Stimulated activated effector memory CD8-positive, alpha-beta T cell treated with anti-CD3 and anti-CD28 coated beads, Interleukin-12 subunit alpha, Interleukin-12 subunit beta, amount 100 ng/mL, for 72 hours (primary cell): Measurements from ENCODE around the gene TWSG1.
A peak's percentile ranks its signal among the peaks of the same experiment; 100 is the strongest.
"Not testable (repeated sequence)": the region's sequence is repeated elsewhere in the genome, so short reads cannot be mapped to it uniquely, and the experiment has no call there.

Experiments used
- ATAC-seq: fragments of 150-1000 bp; cut with Tn5 transposase; 2 replicates; pipeline ENCODE4 v1.10.0; 2021
- DNase-seq, 2 donors: peaks; one replicate each; pipeline ENCODE4 v3.0.0; 2021 to 2022; ENCODE audit warnings: low spot score in 2 of 2
- H3K27ac Mint-ChIP-seq: one replicate; pipeline ENCODE4 v1.8.0; 2022; ENCODE audit warnings: mild to moderate bottlenecking, mixed read lengths
- H3K36me3 Mint-ChIP-seq: one replicate; pipeline ENCODE4 v1.8.0; 2022; ENCODE audit warnings: mild to moderate bottlenecking, mixed read lengths
- H3K4me1 Mint-ChIP-seq: one replicate; pipeline ENCODE4 v1.8.0; 2022; ENCODE audit warnings: mixed read lengths
- H3K4me3 Mint-ChIP-seq: one replicate; pipeline ENCODE4 v1.8.0; 2022; ENCODE audit warnings: mild to moderate bottlenecking, mixed read lengths
- H3K9me3 Mint-ChIP-seq: one replicate; pipeline ENCODE4 v1.8.0; 2022; ENCODE audit warnings: mixed read lengths

The TWSG1 gene

DNA sequence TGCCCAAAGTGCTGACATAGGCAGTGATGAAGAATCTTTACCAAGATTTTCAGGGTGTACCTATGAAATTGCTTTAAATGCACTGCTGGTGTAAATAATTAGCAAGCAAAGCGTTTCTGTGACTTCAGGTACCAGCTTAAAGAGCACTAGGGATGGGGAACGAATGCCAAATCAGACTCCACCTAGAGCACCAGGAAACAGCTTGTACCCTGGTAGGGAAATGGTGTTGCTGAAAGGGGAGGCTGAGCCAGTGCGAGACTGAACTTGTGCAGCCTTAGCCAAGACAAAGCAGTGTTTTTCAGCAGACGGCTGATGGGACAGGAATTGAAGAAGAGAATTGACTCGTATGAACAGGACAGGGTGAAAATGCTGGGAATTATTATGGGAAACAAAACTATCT, 65.6 kb downstream of the TWSG1 start:
- no peak overlapping the region for H3K27ac Mint-ChIP-seq
- H3K4me1 Mint-ChIP-seq = no peaks in the 10 kb centered on the region
- peaks cover 45% of the 10 kb centered on the region for H3K36me3 Mint-ChIP-seq
- no peak overlapping the region for H3K4me3 Mint-ChIP-seq
- no peak for ATAC-seq
- DNase-seq = no peak
- H3K9me3 Mint-ChIP-seq = no peaks in the 10 kb centered on the region

DNA sequence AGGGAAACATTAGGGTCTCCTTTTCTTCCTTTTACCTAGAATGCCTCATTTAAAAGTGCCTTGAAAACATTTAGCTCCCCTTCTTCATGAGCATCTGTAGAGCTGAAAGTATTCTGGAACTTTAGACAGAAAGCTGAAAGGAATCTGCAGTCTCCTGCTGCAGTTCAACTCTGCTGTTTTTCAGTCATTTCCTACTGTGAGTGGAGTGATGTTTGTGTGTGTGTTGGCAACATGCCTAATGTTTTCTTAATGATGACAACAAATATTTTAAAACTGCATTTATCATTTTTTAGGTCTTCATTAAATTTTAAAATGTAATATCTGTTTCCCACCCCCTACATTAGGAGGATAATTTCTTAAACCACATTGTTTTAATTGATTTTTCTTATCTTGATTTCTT, 66.6 kb downstream of the TWSG1 start:
- Mint-ChIP-seq H3K36me3 (peaks cover 39% of the 10 kb centered on the region), H3K9me3 (no peaks in the 10 kb centered on the region), H3K4me3 (no peak overlapping the region), H3K27ac (no peak overlapping the region), H3K4me1 (no peaks in the 10 kb centered on the region)
- no peak for ATAC-seq
- no peak for DNase-seq

DNA sequence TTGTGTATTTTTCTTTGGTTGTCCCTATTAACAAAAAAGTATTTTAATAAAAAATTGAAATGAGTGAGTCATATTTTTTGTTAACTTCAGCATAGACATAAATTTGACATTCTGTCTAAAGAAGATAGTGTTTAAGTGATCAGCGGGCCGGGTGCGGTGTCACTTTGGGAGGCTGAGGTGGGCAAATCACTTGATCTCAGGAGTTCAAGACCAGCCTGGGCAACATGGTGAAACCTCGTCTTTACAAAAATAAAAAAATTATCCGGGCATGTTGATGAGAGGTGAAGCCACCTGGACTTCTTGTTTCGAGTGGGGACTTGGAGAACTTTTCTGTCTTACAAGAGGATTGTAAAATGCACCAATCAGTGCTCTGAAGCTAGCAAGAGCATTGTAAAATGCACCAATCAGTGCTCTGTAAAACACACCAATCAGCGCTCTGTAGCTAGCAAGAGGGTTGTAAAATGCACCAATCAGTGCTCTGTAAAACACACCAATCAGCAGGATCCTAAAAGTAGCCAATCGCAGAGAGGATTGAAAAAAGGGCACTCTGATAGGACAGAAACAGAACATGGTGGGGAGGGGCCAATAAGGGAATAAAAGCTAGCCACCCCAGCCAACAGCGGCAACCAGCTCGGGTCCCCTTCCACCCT, 67.9 kb downstream of the TWSG1 start:
- H3K27ac Mint-ChIP-seq, H3K4me1 Mint-ChIP-seq, ATAC-seq, H3K4me3 Mint-ChIP-seq, DNase-seq, H3K9me3 Mint-ChIP-seq: not testable (repeated sequence)
- H3K36me3 Mint-ChIP-seq = peaks cover 26% of the 10 kb centered on the region

DNA sequence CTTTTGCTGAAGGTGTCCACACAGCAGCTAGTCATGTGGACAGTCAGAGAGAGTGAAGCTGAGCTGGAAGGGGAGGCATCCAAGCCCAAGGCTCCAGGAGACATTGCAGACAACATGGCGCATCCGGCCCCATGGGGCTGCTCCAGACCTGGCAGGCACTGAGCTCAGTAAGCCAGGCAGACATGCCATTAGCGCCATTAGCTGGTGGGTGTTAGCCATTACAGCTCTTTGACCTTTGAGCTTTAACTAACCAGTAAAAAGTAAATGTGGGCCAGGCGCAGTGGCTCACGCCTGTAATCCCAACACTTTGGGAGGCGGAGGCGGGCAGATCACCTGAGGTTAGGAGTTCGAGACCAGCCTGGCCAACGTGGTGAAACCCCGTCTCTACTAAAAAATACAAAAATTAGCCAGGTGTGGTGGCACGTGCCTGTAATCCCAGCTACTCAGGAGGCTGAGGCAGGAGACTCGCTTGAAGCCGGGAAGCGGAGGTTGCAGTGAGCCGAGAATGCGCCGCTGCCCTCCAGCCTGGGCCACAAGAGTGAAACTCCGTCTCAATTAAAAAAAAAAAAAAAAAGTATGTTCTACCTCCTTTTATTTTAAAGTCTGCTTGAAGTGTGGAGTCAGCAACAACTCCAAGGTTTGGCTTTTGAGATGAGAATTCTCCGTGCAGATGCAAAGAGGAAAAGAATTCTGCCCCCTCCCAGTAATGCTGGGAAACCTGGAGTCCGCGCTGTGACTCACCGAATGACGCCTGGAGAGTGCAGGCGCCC, 69.4 kb downstream of the TWSG1 start:
- Mint-ChIP-seq H3K4me1 (no peaks in the 10 kb centered on the region), H3K36me3 (peaks cover 14% of the 10 kb centered on the region), H3K9me3 (no peaks in the 10 kb centered on the region), H3K4me3 (peak overlapping the region; percentile 8), H3K27ac (no peak overlapping the region)
- no peak for DNase-seq
- ATAC-seq = peak; percentile 26

DNA sequence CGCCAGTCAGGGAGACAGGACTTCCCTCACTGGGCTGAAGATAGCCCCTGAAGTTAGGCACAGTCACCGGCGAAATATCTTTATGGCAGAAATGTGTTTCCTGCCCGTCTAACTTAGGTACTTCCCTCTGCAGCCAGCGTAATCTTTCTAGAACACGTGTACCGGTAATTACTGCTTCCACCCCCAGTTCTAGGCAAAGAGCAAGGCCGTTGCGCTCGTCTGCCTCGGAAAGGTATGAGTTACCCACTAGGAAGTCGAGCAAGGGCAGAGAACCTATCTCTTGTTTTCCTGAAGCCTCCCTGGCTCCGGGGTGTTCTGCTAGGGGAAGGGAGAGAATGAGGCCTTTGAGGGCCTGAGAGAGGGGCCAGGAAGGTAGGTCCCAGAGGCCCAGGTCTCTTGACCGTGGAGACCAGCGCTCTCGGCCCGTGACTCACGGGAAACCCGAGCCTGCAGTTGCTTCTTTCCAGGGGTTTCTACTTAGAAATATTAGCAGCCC, 70.0 kb downstream of the TWSG1 start:
- Mint-ChIP-seq H3K27ac (no peak overlapping the region), H3K36me3 (peaks cover 8% of the 10 kb centered on the region), H3K4me1 (no peaks in the 10 kb centered on the region), H3K4me3 (peak overlapping the region; percentile 8), H3K9me3 (no peaks in the 10 kb centered on the region)
- no peak for DNase-seq
- ATAC-seq = peak; percentile 49

DNA sequence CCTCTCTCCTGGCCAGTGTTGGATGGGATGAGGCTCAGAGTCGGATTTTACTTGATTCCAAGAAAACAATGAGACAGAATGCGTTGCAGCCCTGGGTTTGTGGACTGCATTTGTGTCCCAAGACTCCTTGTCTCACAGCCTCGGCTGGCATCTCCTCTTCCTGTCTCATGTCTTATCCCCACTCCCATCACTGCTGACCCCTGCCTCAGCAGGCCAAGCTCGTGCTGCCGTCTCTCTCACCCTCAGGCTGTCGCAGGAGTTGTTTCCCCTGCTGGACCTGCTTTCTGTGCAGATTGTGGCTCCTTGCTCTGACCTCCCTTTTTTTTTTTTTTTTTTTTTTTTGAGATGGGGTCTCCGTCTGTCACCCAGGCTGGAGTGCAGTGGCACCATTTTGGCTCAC, 70.6 kb downstream of the TWSG1 start:
- no peaks in the 10 kb centered on the region for H3K9me3 Mint-ChIP-seq
- no peak overlapping the region for H3K27ac Mint-ChIP-seq
- H3K36me3 Mint-ChIP-seq = peaks cover 4% of the 10 kb centered on the region
- ATAC-seq (no peak), DNase-seq (no peak)
- H3K4me1 Mint-ChIP-seq = no peaks in the 10 kb centered on the region
- H3K4me3 Mint-ChIP-seq = no peak overlapping the region

DNA sequence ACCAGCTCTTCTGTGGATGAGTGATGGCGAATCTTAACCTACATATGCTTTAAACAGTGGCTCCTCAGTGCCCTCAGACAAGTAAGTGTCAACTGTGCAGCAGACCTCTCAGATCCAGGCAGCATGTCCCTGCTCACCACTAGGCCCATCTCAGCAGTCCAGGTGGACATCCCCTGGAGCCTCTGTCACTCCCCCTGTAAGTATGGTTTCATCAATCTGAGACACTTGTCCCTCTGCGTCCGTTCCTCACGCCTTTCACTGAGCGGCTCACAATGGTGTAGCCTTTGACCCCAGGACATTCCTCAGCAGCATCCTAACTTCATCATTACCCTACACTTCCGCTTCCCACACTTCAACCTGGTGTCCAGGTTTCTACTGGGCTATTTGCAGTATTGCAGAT, 71.4 kb downstream of the TWSG1 start:
- Mint-ChIP-seq H3K36me3 (no peaks in the 10 kb centered on the region), H3K27ac (no peak overlapping the region), H3K9me3 (no peaks in the 10 kb centered on the region), H3K4me1 (no peaks in the 10 kb centered on the region), H3K4me3 (no peak overlapping the region)
- DNase-seq = no peak
- no peak for ATAC-seq

DNA sequence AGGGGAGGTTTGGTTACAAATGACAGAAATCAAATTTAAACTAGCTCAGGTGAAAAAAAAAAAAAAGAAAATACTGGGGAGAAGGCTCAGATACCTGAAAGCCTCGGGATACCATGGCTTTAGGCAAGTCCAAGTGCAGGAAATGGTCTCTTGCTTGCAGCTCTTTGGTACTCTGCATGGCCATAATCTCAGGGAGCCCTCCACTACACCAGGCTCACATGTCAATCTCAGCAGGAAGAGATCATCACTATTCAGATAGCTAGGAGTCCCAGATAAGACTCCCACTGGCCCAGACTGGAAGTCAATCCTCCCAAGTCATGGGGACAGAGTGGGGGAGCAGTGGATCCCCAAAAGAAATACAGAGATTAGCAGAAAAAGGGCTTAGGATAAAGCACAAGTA, 75.9 kb downstream of the TWSG1 start:
- H3K27ac Mint-ChIP-seq = no peak overlapping the region
- H3K36me3 Mint-ChIP-seq = no peaks in the 10 kb centered on the region
- no peak for ATAC-seq
- H3K4me1 Mint-ChIP-seq = no peaks in the 10 kb centered on the region
- no peak overlapping the region for H3K4me3 Mint-ChIP-seq
- no peaks in the 10 kb centered on the region for H3K9me3 Mint-ChIP-seq
- DNase-seq = no peak

DNA sequence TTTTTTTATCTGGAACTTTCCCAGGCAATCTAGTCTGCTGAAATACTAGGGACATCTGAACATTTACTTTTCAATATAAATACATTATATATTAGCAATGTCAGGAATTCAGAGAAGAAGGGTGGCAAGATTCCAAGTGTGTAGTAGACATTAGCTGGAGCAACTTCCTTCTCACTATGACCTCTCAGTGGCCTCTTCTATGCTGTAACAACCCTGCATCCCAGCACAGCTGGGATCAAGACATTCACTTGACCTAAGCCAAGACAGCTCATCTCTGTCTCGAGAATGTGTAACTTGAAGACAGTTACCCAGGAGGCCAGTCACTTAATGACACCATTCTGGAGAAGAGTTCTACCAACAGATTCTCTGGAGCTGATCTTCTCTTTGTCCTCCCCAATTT, 79.0 kb downstream of the TWSG1 start:
- Mint-ChIP-seq H3K4me1 (no peaks in the 10 kb centered on the region), H3K27ac (no peak overlapping the region), H3K9me3 (no peaks in the 10 kb centered on the region), H3K36me3 (no peaks in the 10 kb centered on the region), H3K4me3 (no peak overlapping the region)
- no peak for ATAC-seq
- no peak for DNase-seq

DNA sequence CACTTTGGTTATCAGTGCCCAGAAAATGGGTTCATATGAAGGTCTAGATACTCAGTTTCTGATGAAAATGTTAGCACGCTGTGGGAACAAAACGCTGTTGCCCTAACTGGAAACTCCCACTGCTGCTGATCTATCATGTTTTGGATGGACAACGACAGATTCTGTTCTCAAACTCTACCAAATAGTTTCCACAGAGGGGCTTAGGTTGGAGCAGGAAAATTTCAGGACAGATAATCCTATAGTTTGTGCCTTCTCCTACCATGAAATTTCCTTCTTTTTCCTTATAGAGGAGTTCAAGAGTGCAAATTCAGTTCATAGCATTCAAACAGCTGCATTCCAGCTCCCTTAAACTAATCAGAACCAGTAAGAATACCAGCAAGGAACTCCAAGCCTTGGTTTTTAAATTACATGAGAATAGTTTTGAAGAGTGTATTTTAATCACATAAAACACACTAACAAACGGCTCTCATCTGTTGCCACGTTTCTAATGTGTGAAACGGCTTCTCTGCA, 82.0 kb downstream of the TWSG1 start:
- Mint-ChIP-seq H3K4me3 (no peak overlapping the region), H3K9me3 (no peaks in the 10 kb centered on the region), H3K36me3 (no peaks in the 10 kb centered on the region), H3K4me1 (no peaks in the 10 kb centered on the region), H3K27ac (no peak overlapping the region)
- ATAC-seq (no peak), DNase-seq (no peak)

DNA sequence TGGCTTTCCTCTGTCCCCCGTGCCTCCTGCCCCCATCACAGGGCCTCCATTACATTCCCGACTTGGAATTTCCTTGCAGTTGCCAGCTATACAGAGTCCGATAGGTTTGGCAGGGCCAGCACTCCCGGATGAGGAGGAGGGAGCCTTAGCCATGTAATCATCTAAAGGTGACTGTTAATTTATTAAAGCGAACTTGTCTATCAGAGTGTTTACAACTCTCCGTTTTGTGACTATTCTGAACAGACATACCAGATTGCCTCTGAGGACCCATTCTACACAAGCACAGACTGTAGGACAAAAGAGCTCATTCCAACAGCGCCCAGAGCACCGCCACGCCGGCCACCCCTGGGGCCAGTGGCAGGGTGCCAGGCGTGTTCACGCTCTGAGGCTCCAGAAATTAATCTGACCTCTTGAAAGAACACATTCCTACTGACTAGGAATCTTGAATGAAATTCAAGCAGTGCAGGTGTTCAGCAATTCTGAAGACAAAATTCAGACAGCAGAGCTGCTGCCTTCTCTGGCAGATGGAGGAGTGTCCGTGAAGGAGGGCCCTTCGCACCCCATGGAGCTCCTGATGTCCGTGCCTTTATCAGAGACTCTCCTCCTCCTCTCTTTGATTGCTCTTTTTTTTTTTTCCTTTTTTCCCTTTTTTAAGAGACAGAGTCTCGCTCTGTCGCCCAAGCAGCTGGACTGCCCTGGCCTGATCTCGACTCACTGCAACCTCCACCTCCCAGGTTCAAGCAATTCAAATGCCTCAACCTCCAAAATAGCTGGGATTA, 82.7 kb downstream of the TWSG1 start:
- Mint-ChIP-seq H3K36me3 (no peaks in the 10 kb centered on the region), H3K9me3 (no peaks in the 10 kb centered on the region), H3K4me3 (no peak overlapping the region), H3K27ac (no peak overlapping the region), H3K4me1 (no peaks in the 10 kb centered on the region)
- DNase-seq = no peak
- peak; percentile 11 for ATAC-seq

DNA sequence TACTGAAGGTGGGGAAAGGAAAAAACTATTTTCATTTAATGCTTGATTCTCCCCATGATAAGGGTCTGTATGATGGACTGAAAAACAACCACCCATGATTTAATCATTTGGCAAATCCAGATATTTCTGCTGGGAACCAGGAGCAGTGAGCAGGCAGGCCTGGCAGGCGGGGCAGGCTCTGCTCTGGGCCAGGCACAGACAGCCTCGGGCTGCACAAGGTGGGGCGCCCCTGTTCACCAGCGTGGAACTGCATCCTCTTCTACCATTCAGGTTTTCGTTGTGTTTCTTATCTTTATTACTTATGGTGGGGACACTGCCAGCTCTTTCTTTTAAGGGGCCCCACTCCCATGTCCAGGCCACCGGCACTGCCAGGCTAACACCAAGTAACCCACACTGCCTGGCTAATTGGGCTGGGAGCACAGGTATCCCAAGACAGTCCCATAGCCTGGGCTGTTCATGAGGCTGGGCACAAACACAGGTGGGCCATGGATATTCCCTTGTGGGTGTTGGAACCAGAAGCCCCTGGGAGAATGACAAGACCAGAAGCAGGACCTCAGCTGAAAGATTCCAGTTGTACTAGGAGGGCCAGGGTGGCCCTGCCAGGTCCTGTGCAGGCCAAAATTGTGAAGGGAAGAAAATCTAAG, 83.6 kb downstream of the TWSG1 start:
- Mint-ChIP-seq H3K9me3 (no peaks in the 10 kb centered on the region), H3K4me3 (no peak overlapping the region), H3K36me3 (no peaks in the 10 kb centered on the region), H3K4me1 (no peaks in the 10 kb centered on the region), H3K27ac (no peak overlapping the region)
- DNase-seq = no peak
- peak; percentile 40 for ATAC-seq

DNA sequence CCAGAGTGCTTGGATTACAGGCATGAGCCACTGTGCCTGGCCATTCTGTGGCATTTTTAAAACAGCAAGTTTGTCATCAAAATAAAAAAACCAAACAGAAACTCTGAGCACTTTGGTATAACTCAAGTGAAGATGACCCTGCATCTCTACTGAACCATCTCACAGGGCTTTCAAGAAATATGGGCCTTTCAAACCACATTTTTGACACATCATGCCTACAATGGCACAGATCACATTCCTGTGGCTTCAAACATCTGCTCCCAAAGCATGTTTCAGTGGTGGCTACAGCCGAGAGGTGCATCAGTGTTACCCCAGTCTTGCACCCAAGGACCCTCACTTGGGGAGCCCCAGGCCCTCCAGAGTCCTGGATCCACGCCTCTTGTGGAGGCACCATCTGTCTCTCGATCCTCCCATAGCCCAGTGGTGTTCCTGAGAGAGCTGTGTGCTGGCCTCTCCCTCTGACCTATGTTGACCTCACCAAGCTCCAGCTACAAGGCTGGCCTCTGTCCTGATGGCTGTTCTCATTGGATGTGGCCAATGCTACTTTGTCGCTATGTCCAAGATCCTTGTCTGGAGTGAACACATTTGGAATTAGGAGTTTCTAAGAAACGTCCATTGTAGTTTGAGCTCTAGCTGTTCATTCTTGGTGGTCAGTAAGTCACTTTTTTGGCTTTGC, 85.5 kb downstream of the TWSG1 start:
- Mint-ChIP-seq H3K4me3 (no peak overlapping the region), H3K9me3 (no peaks in the 10 kb centered on the region), H3K4me1 (no peaks in the 10 kb centered on the region), H3K27ac (no peak overlapping the region), H3K36me3 (no peaks in the 10 kb centered on the region)
- no peak for DNase-seq
- no peak for ATAC-seq

DNA sequence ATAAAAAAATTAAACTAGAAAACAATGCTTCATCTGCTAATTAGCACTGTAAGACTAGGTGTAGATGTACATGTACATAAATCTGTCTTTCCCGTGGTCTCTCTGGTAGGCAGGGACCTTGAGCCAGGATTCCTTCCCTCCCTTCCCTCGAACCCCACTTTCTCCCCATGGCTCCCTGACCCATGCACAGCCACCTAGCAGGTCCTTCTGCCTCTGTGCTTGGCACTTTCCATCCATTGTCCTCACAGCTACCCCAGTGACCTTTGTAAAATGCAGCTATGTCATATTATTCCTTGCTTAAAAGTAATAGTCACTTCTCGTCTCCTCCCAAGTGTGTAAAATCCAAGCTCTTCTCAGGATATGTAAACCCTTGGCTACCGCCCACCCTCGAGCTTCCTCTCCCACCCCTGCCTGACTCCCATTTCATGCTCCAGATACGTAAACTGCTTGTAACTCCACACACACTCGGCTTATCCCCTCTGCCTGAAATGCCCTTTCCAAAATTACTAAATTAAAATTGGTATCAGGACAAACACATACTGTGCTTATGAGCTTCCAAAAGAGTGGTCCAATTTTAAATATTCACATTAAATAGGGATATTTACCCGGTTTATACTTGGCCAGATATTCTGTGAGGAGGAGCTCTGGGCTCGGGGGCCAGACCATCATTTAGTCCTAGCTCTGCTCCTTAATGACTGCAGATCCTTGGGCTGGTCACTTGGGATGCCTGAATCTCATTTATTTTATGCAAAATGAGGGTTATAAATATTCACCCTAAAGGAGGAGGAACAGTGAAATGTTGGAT, 86.7 kb downstream of the TWSG1 start:
- Mint-ChIP-seq H3K4me1 (no peaks in the 10 kb centered on the region), H3K4me3 (no peak overlapping the region)
- no peak for ATAC-seq

More for the DNA sequence above, 86.7 kb downstream of the TWSG1 start:
- no peaks in the 10 kb centered on the region for H3K36me3 Mint-ChIP-seq
- H3K9me3 Mint-ChIP-seq = no peaks in the 10 kb centered on the region
- DNase-seq = no peak
- H3K27ac Mint-ChIP-seq = no peak overlapping the region
